ENCODE results near the gene TIMM17A.

Gene TIMM17A

DNA sequence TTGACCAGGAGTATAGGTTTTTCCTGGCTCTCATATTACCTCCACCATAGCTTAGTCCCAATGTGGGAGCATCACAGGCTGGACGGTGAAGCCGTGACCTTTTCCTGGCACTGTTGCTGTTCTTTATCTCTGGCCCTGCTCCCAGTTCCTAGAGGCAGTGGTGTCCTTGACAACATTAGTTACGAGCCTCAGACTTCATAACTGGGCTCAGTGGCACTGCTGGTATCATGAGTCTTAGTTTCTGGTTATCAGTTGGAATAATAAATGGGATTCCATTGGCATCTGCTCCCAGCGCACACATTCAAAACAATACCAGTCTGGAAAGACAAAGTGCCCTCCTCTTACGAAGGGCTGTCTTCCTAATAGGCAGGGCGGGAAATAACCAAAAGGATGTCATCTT lies 35.1 kb downstream of the TIMM17A start:
- TF ChIP-seq, protein P1, sequence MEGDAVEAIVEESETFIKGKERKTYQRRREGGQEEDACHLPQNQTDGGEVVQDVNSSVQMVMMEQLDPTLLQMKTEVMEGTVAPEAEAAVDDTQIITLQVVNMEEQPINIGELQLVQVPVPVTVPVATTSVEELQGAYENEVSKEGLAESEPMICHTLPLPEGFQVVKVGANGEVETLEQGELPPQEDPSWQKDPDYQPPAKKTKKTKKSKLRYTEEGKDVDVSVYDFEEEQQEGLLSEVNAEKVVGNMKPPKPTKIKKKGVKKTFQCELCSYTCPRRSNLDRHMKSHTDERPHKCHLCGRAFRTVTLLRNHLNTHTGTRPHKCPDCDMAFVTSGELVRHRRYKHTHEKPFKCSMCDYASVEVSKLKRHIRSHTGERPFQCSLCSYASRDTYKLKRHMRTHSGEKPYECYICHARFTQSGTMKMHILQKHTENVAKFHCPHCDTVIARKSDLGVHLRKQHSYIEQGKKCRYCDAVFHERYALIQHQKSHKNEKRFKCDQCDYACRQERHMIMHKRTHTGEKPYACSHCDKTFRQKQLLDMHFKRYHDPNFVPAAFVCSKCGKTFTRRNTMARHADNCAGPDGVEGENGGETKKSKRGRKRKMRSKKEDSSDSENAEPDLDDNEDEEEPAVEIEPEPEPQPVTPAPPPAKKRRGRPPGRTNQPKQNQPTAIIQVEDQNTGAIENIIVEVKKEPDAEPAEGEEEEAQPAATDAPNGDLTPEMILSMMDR (conservative IDR thresholded peaks at IDR 0.05; ENCODE audit: low read length) = no peak
- TF ChIP-seq EZH2phosphoT487 (IDR thresholded peaks at IDR 0.05; ENCODE audit: borderline replicate concordance) = no peak
- Histone ChIP-seq H2AFZ (ENCODE audit: low read length) (no peak overlapping the region), H4K20me1 (ENCODE audit: insufficient read depth, low read length, poor library complexity, severe bottlenecking) (peaks cover 5% of the 10 kb centered on the region), H3K27me3 (ENCODE audit: insufficient read depth, low read length, poor library complexity, severe bottlenecking) (no peaks in the 10 kb centered on the region), H3K9me2 (replicated peaks; ENCODE audit: low read depth, low read length) (no peaks in the 10 kb centered on the region), H3K79me2 (ENCODE audit: insufficient read depth, low read length) (peaks cover 25% of the 10 kb centered on the region), H3K4me2 (ENCODE audit: low read depth, low read length, poor library complexity, severe bottlenecking) (no peak overlapping the region), H3K4me1 (ENCODE audit: insufficient read depth, low read length, poor library complexity, severe bottlenecking) (peaks cover 3% of the 10 kb centered on the region), H3K36me3 (ENCODE audit: insufficient read depth, low read length) (peaks cover 52% of the 10 kb centered on the region; the same call in 1 of the 2 replicates), H3K9me3 (ENCODE audit: insufficient read depth, low read depth, low read length) (no peaks in the 10 kb centered on the region), H3K4me3 (ENCODE audit: low read length, poor library complexity, severe bottlenecking) (no peak overlapping the region), H3K9ac (ENCODE audit: low read depth, low read length, poor library complexity, severe bottlenecking) (no peak overlapping the region), H3F3A (ENCODE audit: low read depth) (no peaks in the 10 kb centered on the region)

DNA sequence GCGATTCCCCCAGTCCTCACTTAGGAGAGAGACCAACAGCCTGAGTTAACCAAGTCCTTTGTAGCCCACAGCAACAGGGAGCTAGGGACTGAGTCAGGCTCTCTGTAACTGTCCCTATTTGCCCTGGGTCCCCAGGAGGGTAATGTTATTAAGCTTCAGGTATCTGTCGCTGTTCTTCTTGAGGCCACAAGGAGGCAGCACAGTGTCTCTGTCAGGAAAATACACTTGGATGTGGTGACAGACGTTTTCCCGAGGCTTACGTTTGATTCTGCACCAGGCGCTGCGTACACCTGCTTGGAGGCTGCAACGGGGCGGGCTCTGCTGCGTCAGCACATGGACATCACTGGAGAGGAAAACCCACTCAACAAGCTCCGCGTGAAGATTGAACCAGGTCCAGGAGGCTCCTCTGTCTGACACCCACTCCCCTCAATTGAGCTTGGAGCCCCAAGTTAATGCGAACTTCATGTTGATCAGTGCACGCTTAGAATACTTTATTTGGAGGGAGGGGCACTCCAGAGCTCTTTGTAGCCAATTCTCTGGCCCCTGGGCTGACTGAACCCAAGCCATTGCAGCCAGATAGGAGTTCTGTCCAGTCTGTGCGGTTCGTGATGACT lies 44.4 kb downstream of the TIMM17A start:
- Histone ChIP-seq H3K9me3 (ENCODE audit: insufficient read depth, low read depth, low read length) (no peaks in the 10 kb centered on the region), H4K20me1 (ENCODE audit: insufficient read depth, low read length, poor library complexity, severe bottlenecking) (no peaks in the 10 kb centered on the region), H2AFZ (ENCODE audit: low read length) (no peak overlapping the region), H3K4me1 (ENCODE audit: insufficient read depth, low read length, poor library complexity, severe bottlenecking) (no peaks in the 10 kb centered on the region), H3K4me3 (ENCODE audit: low read length, poor library complexity, severe bottlenecking) (no peak overlapping the region), H3K79me2 (ENCODE audit: insufficient read depth, low read length) (no peaks in the 10 kb centered on the region), H3K9ac (ENCODE audit: low read depth, low read length, poor library complexity, severe bottlenecking) (no peak overlapping the region), H3F3A (ENCODE audit: low read depth) (no peaks in the 10 kb centered on the region), H3K4me2 (ENCODE audit: low read depth, low read length, poor library complexity, severe bottlenecking) (no peak overlapping the region), H3K9me2 (replicated peaks; ENCODE audit: low read depth, low read length) (no peaks in the 10 kb centered on the region), H3K36me3 (ENCODE audit: insufficient read depth, low read length) (peaks cover 70% of the 10 kb centered on the region; the same call in 1 of the 2 replicates), H3K27me3 (ENCODE audit: insufficient read depth, low read length, poor library complexity, severe bottlenecking) (no peaks in the 10 kb centered on the region)
- no peak for TF ChIP-seq EZH2phosphoT487 (IDR thresholded peaks at IDR 0.05; ENCODE audit: borderline replicate concordance)
- TF ChIP-seq, protein P1 (conservative IDR thresholded peaks at IDR 0.05; ENCODE audit: low read length) = peak; percentile 76

DNA sequence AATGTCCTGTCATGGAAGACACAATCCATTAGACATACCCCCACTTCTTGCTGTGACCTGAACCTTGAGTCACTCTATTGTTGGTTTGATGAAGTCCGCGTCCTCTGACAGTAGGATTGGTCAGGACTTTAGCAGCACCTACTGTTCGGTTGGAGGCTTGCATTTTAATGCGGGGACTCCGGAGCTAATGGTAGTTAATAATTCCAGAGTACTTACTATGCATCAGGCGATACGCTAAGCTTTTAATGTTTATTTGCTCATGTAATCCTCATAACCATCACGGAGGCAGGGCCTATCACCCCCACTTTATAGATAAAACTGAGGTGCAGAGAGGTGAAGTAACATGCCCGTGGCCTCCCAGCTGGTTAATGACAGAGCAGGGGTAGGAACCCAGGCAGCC lies 47.2 kb downstream of the TIMM17A start:
- H3K9me2 ChIP-seq (replicated peaks; ENCODE audit: low read depth, low read length) = no peaks in the 10 kb centered on the region
- no peaks in the 10 kb centered on the region for H3K4me1 ChIP-seq (ENCODE audit: insufficient read depth, low read length, poor library complexity, severe bottlenecking)
- no peak for TF ChIP-seq EZH2phosphoT487 (IDR thresholded peaks at IDR 0.05; ENCODE audit: borderline replicate concordance)
- TF ChIP-seq, protein P1 (conservative IDR thresholded peaks at IDR 0.05; ENCODE audit: low read length) = no peak
- no peak overlapping the region for H3K9ac ChIP-seq (ENCODE audit: low read depth, low read length, poor library complexity, severe bottlenecking)
- no peaks in the 10 kb centered on the region for H4K20me1 ChIP-seq (ENCODE audit: insufficient read depth, low read length, poor library complexity, severe bottlenecking)
- no peak overlapping the region for H2AFZ ChIP-seq (ENCODE audit: low read length)
- no peaks in the 10 kb centered on the region for H3K79me2 ChIP-seq (ENCODE audit: insufficient read depth, low read length)
- no peaks in the 10 kb centered on the region for H3F3A ChIP-seq (ENCODE audit: low read depth)
- H3K9me3 ChIP-seq (ENCODE audit: insufficient read depth, low read depth, low read length) = no peaks in the 10 kb centered on the region
- H3K36me3 ChIP-seq (ENCODE audit: insufficient read depth, low read length) = peaks cover 58% of the 10 kb centered on the region; the same call in 1 of the 2 replicates
- no peaks in the 10 kb centered on the region for H3K27me3 ChIP-seq (ENCODE audit: insufficient read depth, low read length, poor library complexity, severe bottlenecking)
- no peak overlapping the region for H3K4me2 ChIP-seq (ENCODE audit: low read depth, low read length, poor library complexity, severe bottlenecking)
- H3K4me3 ChIP-seq (ENCODE audit: low read length, poor library complexity, severe bottlenecking) = no peak overlapping the region

Measured in Loucy (cell line).